Activated CD8-positive, alpha-beta memory T cell treated with anti-CD3 and anti-CD28 coated beads, Interleukin-2, amount 10 ng/mL, durations not matched to agents 7 days and 5 days (primary cell): Measurements from ENCODE around the gene CDX1. TPM values are rescaled to one million over a fixed set of nuclear protein-coding genes. Genes with fewer than 3 reads are reported as not detected.

Source experiments
- ATAC-seq: fragments of 150-1000 bp; cut with Tn5 transposase; one replicate; pipeline ENCODE4 v1.10.0; 2021; ENCODE audit warnings: moderate library complexity
- CTCF ChIA-PET: fragments of 350-600 bp; sonication (Branson Sonifier 250); formaldehyde crosslinking; loops from one replicate; lab custom pipeline; 2021; ENCODE audit warnings: antibody characterized with exemption; lab: Charles Lee
- DNase-seq: peaks from one replicate; pipeline ENCODE4 v3.0.0-alpha.2; 2020
- H3K27ac Mint-ChIP-seq: one replicate; pipeline ENCODE4 v1.8.0; 2021; ENCODE audit warnings: mild to moderate bottlenecking, mixed read lengths
- H3K27me3 Mint-ChIP-seq: one replicate; pipeline ENCODE4 v1.8.0; 2021; ENCODE audit warnings: mixed read lengths
- H3K36me3 Mint-ChIP-seq: one replicate; pipeline ENCODE4 v1.8.0; 2021; ENCODE audit warnings: mild to moderate bottlenecking, mixed read lengths
- H3K4me1 Mint-ChIP-seq: one replicate; pipeline ENCODE4 v1.8.0; 2021; ENCODE audit warnings: mixed read lengths
- H3K4me3 Mint-ChIP-seq: one replicate; pipeline ENCODE4 v1.8.0; 2021; ENCODE audit warnings: mild to moderate bottlenecking, moderate library complexity, mixed read lengths
- H3K9me3 Mint-ChIP-seq: one replicate; pipeline ENCODE4 v1.8.0; 2022; ENCODE audit warnings: low read depth, mixed read lengths
- total RNA-seq, 2 experiments: library from RNA; stranded (reverse); gene quantifications; one replicate each; pipeline ENCODE4 v1.2.3, GENCODE V29; 2021

The CDX1 gene
- total RNA-seq, 2 experiments from 2014 or later = not detected

- Mint-ChIP-seq H3K36me3 (peaks cover 19% of the 10 kb centered on the region), H3K4me1 (peaks cover 3% of the 10 kb centered on the region), H3K4me3 (no peak overlapping the region), H3K27me3 (no peaks in the 10 kb centered on the region), H3K27ac (no peak overlapping the region), H3K9me3 (no peaks in the 10 kb centered on the region)
- ATAC-seq (no peak), DNase-seq (no peak)
- CTCF ChIA-PET = interaction anchor here (1.0 to 2.1 kb wide), 2 partner anchors 11 to 226 kb away, joined by 6 to 12 read pairs; no protein-coding TSS in a partner anchor
Measured at GRCh38 chr5:150124111-150124557, 42.4 kb upstream of the CDX1 start.

- peaks cover 3% of the 10 kb centered on the region for H3K4me1 Mint-ChIP-seq
- H3K9me3 Mint-ChIP-seq = no peaks in the 10 kb centered on the region
- H3K27me3 Mint-ChIP-seq = no peaks in the 10 kb centered on the region
- H3K27ac Mint-ChIP-seq = no peak overlapping the region
- H3K4me3 Mint-ChIP-seq = no peak overlapping the region
- H3K36me3 Mint-ChIP-seq = peaks cover 17% of the 10 kb centered on the region
- CTCF ChIA-PET = interaction anchor here (1.5 to 11.3 kb wide), 2 partner anchors 10 to 92 kb away, joined by 6 to 85 read pairs; no protein-coding TSS in a partner anchor
- DNase-seq (no peak), ATAC-seq (no peak)
Measured at GRCh38 chr5:150124596-150124995, 42.0 kb upstream of the CDX1 start.

GRCh38 chr5:150125334-150125733 lies 41.2 kb upstream of the CDX1 start:
- H3K4me1 Mint-ChIP-seq = peaks cover 6% of the 10 kb centered on the region
- CTCF ChIA-PET = interaction anchor here (1.5 to 11.3 kb wide), 2 partner anchors 10 to 91 kb away, joined by 6 to 85 read pairs; no protein-coding TSS in a partner anchor
- H3K36me3 Mint-ChIP-seq = peaks cover 21% of the 10 kb centered on the region
- no peak for ATAC-seq
- no peaks in the 10 kb centered on the region for H3K27me3 Mint-ChIP-seq
- DNase-seq = no peak
- no peaks in the 10 kb centered on the region for H3K9me3 Mint-ChIP-seq
- H3K27ac Mint-ChIP-seq = no peak overlapping the region
- H3K4me3 Mint-ChIP-seq = no peak overlapping the region

GRCh38 chr5:150126199-150126920 lies 40.2 kb upstream of the CDX1 start:
- no peak for DNase-seq
- no peak for ATAC-seq
- CTCF ChIA-PET = interaction anchor here (0.6 to 11.3 kb wide), 3 partner anchors 12 to 90 kb away, joined by 3 to 85 read pairs (median 3); no protein-coding TSS in a partner anchor
- H3K27ac Mint-ChIP-seq = no peak overlapping the region
- H3K4me3 Mint-ChIP-seq = no peak overlapping the region
- H3K9me3 Mint-ChIP-seq = no peaks in the 10 kb centered on the region
- no peaks in the 10 kb centered on the region for H3K27me3 Mint-ChIP-seq
- H3K4me1 Mint-ChIP-seq = peaks cover 13% of the 10 kb centered on the region
- peaks cover 21% of the 10 kb centered on the region for H3K36me3 Mint-ChIP-seq

- DNase-seq (no peak), ATAC-seq (no peak)
- Mint-ChIP-seq H3K4me3 (no peak overlapping the region), H3K4me1 (peaks cover 12% of the 10 kb centered on the region), H3K27me3 (no peaks in the 10 kb centered on the region), H3K27ac (no peak overlapping the region), H3K36me3 (peaks cover 17% of the 10 kb centered on the region), H3K9me3 (no peaks in the 10 kb centered on the region)
- CTCF ChIA-PET = interaction anchor here (1.2 to 11.3 kb wide), 2 partner anchors 11 to 90 kb away, joined by 3 to 85 read pairs; no protein-coding TSS in a partner anchor
Measured at GRCh38 chr5:150126921-150127265, 39.7 kb upstream of the CDX1 start.

GRCh38 chr5:150129454-150129812 lies 37.1 kb upstream of the CDX1 start:
- CTCF ChIA-PET = interaction anchor here (0.8 to 11.3 kb wide), 14 partner anchors 10 to 307 kb away, joined by 3 to 85 read pairs (median 6); partner anchors contain the start of gene PDGFRB
- DNase-seq (no peak), ATAC-seq (no peak)
- peaks cover 9% of the 10 kb centered on the region for H3K4me1 Mint-ChIP-seq
- no peaks in the 10 kb centered on the region for H3K27me3 Mint-ChIP-seq
- H3K36me3 Mint-ChIP-seq = peaks cover 15% of the 10 kb centered on the region
- no peaks in the 10 kb centered on the region for H3K9me3 Mint-ChIP-seq
- no peak overlapping the region for H3K27ac Mint-ChIP-seq
- H3K4me3 Mint-ChIP-seq = no peak overlapping the region

GRCh38 chr5:150129813-150130492 lies 36.6 kb upstream of the CDX1 start:
- peaks cover 16% of the 10 kb centered on the region for H3K36me3 Mint-ChIP-seq
- DNase-seq = peak; percentile 71
- H3K27ac Mint-ChIP-seq = no peak overlapping the region
- CTCF ChIA-PET = interaction anchor here (0.8 to 11.3 kb wide), 21 partner anchors 11 to 306 kb away, joined by 3 to 85 read pairs (median 5); partner anchors contain the start of gene PDGFRB
- H3K4me3 Mint-ChIP-seq = no peak overlapping the region
- ATAC-seq = peak; percentile 79
- no peaks in the 10 kb centered on the region for H3K27me3 Mint-ChIP-seq
- peaks cover 9% of the 10 kb centered on the region for H3K4me1 Mint-ChIP-seq
- no peaks in the 10 kb centered on the region for H3K9me3 Mint-ChIP-seq

GRCh38 chr5:150130493-150130922 lies 36.1 kb upstream of the CDX1 start:
- ATAC-seq (no peak), DNase-seq (no peak)
- Mint-ChIP-seq H3K9me3 (no peaks in the 10 kb centered on the region), H3K27ac (peak overlapping the region; percentile 14), H3K36me3 (peaks cover 15% of the 10 kb centered on the region), H3K4me3 (no peak overlapping the region), H3K27me3 (no peaks in the 10 kb centered on the region), H3K4me1 (peaks cover 9% of the 10 kb centered on the region)
- CTCF ChIA-PET = interaction anchor here (0.8 to 11.3 kb wide), 18 partner anchors 11 to 306 kb away, joined by 3 to 85 read pairs (median 5); partner anchors contain the start of gene PDGFRB

- no peak overlapping the region for H3K27ac Mint-ChIP-seq
- ATAC-seq = no peak
- peaks cover 11% of the 10 kb centered on the region for H3K36me3 Mint-ChIP-seq
- no peaks in the 10 kb centered on the region for H3K9me3 Mint-ChIP-seq
- CTCF ChIA-PET = interaction anchor here (1.0 to 11.3 kb wide), 9 partner anchors 12 to 219 kb away, joined by 3 to 85 read pairs (median 11); partner anchors contain the start of gene PDGFRB
- peaks cover 9% of the 10 kb centered on the region for H3K4me1 Mint-ChIP-seq
- no peak for DNase-seq
- H3K27me3 Mint-ChIP-seq = no peaks in the 10 kb centered on the region
- no peak overlapping the region for H3K4me3 Mint-ChIP-seq
Measured at GRCh38 chr5:150131461-150131860, 35.1 kb upstream of the CDX1 start.

- Mint-ChIP-seq H3K27me3 (no peaks in the 10 kb centered on the region), H3K36me3 (peaks cover 11% of the 10 kb centered on the region), H3K9me3 (no peaks in the 10 kb centered on the region), H3K27ac (no peak overlapping the region), H3K4me1 (peaks cover 9% of the 10 kb centered on the region), H3K4me3 (no peak overlapping the region)
- ATAC-seq = no peak
- DNase-seq = no peak
- CTCF ChIA-PET = interaction anchor here (1.7 to 11.3 kb wide), 5 partner anchors 17 to 219 kb away, joined by 5 to 85 read pairs (median 20); partner anchors contain the start of gene PDGFRB
Measured at GRCh38 chr5:150131978-150132694, 34.4 kb upstream of the CDX1 start.

GRCh38 chr5:150132740-150133139 lies 33.8 kb upstream of the CDX1 start:
- Mint-ChIP-seq H3K27me3 (no peaks in the 10 kb centered on the region), H3K4me1 (peaks cover 9% of the 10 kb centered on the region)
- CTCF ChIA-PET = interaction anchor here (1.7 to 11.3 kb wide), 3 partner anchors 17 to 84 kb away, joined by 5 to 85 read pairs (median 20); partner anchors contain the start of gene PDGFRB

GRCh38 chr5:150133581-150134197 lies 32.9 kb upstream of the CDX1 start:
- no peak overlapping the region for H3K27ac Mint-ChIP-seq
- no peak overlapping the region for H3K4me3 Mint-ChIP-seq
- ATAC-seq (no peak), DNase-seq (no peak)
- H3K4me1 Mint-ChIP-seq = peaks cover 9% of the 10 kb centered on the region
- CTCF ChIA-PET = interaction anchor here (0.8 to 11.3 kb wide), 5 partner anchors 8 to 89 kb away, joined by 3 to 85 read pairs (median 5); partner anchors contain the start of gene PDGFRB
- peaks cover 9% of the 10 kb centered on the region for H3K36me3 Mint-ChIP-seq
- H3K27me3 Mint-ChIP-seq = no peaks in the 10 kb centered on the region
- no peaks in the 10 kb centered on the region for H3K9me3 Mint-ChIP-seq

More at GRCh38 chr5:150132740-150133139, 33.8 kb upstream of the CDX1 start:
- Mint-ChIP-seq H3K27ac (no peak overlapping the region), H3K9me3 (no peaks in the 10 kb centered on the region), H3K36me3 (peaks cover 11% of the 10 kb centered on the region), H3K4me3 (no peak overlapping the region)
- ATAC-seq (no peak), DNase-seq (no peak)
